K562 (cell line): ENCODE results near the gene CHST14. TPM values are rescaled to one million over a fixed set of nuclear protein-coding genes. Genes with fewer than 3 reads are reported as not detected.

Source experiments
- ATAC-seq: fragments of 200-7000 bp; cut with Tn5 transposase; 3 replicates; pipeline ENCODE4 v1.9.1; 2020; ENCODE audit warnings: moderate library complexity
- BruUV-seq: library from RNA; stranded (reverse); fragments of 400-500 nt; replicated peaks from 2 replicates; lab custom pipeline; 2021; lab: Mats Ljungman, UMichigan
- CTCF ChIA-PET: fragments of 300-600 bp; formaldehyde crosslinking; extraction: SDS; loops from one replicate; lab custom pipeline; 2021; ENCODE audit warnings: low intra/inter-chr PET ratio; lab: Yijun Ruan, JAX
- POLR2A ChIA-PET: fragments of 300-600, 350-650 bp; sonication (Branson Sonifier 250); formaldehyde crosslinking; extraction: SDS; loops from one replicate; lab custom pipeline; 2021; ENCODE audit warnings: antibody characterized with exemption, inconsistent platforms; lab: Yijun Ruan, JAX
- DNase-seq, 4 experiments: peaks; one replicate each; pipeline versions ENCODE4 v3.0.0 to v3.0.0-alpha.2; 2011 to 2018; ENCODE audit warnings: low spot score in 3 of 4, mixed read lengths in 3 of 4; ENCODE audit errors: extremely low read depth in 1 of 4
- FAIRE-seq: peaks from 2 replicates; lab custom pipeline; 2011; peaks lifted over from hg19 to GRCh38; lab: Jason Lieb, UNC
- H2AFZ ChIP-seq: 2 replicates; pipeline ENCODE4 v1.6.0; 2011; ENCODE audit warnings: low read depth, low read length, control low read depth, inconsistent platforms
- H3K27ac ChIP-seq: fragments of 200-600 bp; 3 replicates; pipeline ENCODE4 v1.8.0; 2011; ENCODE audit warnings: low read depth, mild to moderate bottlenecking, control low read depth, inconsistent platforms, low read length, moderate library complexity, mixed read lengths; ENCODE audit errors: extremely low read depth
- H3K27me3 ChIP-seq, 2 experiments: fragments of 300-600 bp in 1 of 2; 2 replicates in 1 of 2; 3 replicates in 1 of 2; pipeline versions ENCODE4 v1.6.0 to v1.8.0; 2011; ENCODE audit warnings: inconsistent platforms in 2 of 2, low read length in 2 of 2, mild to moderate bottlenecking in 1 of 2, mixed read lengths in 1 of 2, moderate library complexity in 1 of 2; ENCODE audit not compliant: control insufficient read depth in 2 of 2, insufficient read depth in 2 of 2
- H3K36me3 ChIP-seq: fragments of 300-600 bp; 3 replicates; pipeline ENCODE4 v1.8.0; 2011; ENCODE audit warnings: mild to moderate bottlenecking, low read length, inconsistent platforms; ENCODE audit not compliant: control insufficient read depth, insufficient read depth
- H3K4me1 ChIP-seq, 2 experiments: fragments of 200-600 bp in 1 of 2; replicated peaks in 1 of 2; 2 replicates in 1 of 2; 3 replicates in 1 of 2; pipeline versions ENCODE4 v1.5.1 to v1.8.0; 2011; ENCODE audit warnings: inconsistent platforms in 2 of 2, low read length in 2 of 2, mild to moderate bottlenecking in 1 of 2, mixed read lengths in 1 of 2, moderate library complexity in 1 of 2; ENCODE audit not compliant: control insufficient read depth in 2 of 2, insufficient read depth in 2 of 2
- H3K4me2 ChIP-seq: 2 replicates; pipeline ENCODE4 v1.6.1; 2011; ENCODE audit warnings: low read length, control low read depth, inconsistent platforms, mixed read lengths; ENCODE audit not compliant: insufficient read depth
- H3K4me3 ChIP-seq: fragments of 200-600 bp; sonication (generic), shearing (Covaris generic); 2 replicates; pipeline ENCODE4 v1.5.1; 2016; ENCODE audit warnings: control low read depth, inconsistent platforms
- H3K79me2 ChIP-seq: fragments of 200-600 bp; 3 replicates; pipeline ENCODE4 v1.8.0; 2011; ENCODE audit warnings: low read length, inconsistent platforms; ENCODE audit not compliant: control insufficient read depth, insufficient read depth
- H3K9ac ChIP-seq, 2 experiments: 2 replicates each; pipeline versions ENCODE4 v1.6.0 to v1.6.1; 2011; ENCODE audit warnings: low read depth in 2 of 2, low read length in 2 of 2, control low read depth in 1 of 2, inconsistent platforms in 1 of 2, mild to moderate bottlenecking in 1 of 2, mixed read lengths in 1 of 2; ENCODE audit not compliant: insufficient read depth in 1 of 2
- H3K9me1 ChIP-seq: one replicate; pipeline ENCODE4 v1.6.0; 2011; ENCODE audit warnings: inconsistent platforms, mild to moderate bottlenecking, low read length, moderate library complexity; ENCODE audit not compliant: control insufficient read depth, insufficient read depth
- H3K9me3 ChIP-seq: replicated peaks from 2 replicates; pipeline ENCODE4 v1.5.1; 2011; ENCODE audit warnings: low read depth, low read length, inconsistent platforms; ENCODE audit not compliant: control insufficient read depth, insufficient read depth
- H4K20me1 ChIP-seq: replicated peaks from 2 replicates; pipeline ENCODE4 v1.6.1; 2011; ENCODE audit warnings: low read length, inconsistent platforms, mixed read lengths; ENCODE audit not compliant: control insufficient read depth, insufficient read depth
- EHMT2 ChIP-seq: fragments of 450-650 bp; IDR thresholded peaks from 2 replicates; pipeline ENCODE4 v1.6.1; 2018; ENCODE audit warnings: antibody characterized with exemption
- ESRRA ChIP-seq: fragments of 450-650 bp; IDR thresholded peaks from 2 replicates; pipeline ENCODE4 v1.6.1; 2014; ENCODE audit warnings: low read depth, mild to moderate bottlenecking, moderate library complexity, borderline replicate concordance
- NR0B1 ChIP-seq: fragments of 450-650 bp; IDR thresholded peaks from one replicate; pipeline ENCODE4 v1.6.1; 2018; ENCODE audit warnings: mild to moderate bottlenecking, moderate library complexity; ENCODE audit not compliant: partially characterized antibody
- TARDBP ChIP-seq: fragments of 450-650 bp; IDR thresholded peaks from 2 replicates; pipeline ENCODE4 v1.6.1; 2016
- WGBS: fragments of 100-300 bp; shearing (Covaris generic); methylation state at CpG from one replicate; pipeline ENCODE4 v1.1.6; 2016; ENCODE audit warnings: low coverage, mixed read lengths; ENCODE audit not compliant: insufficient coverage; ENCODE audit errors: missing lambda C conversion rate; 5-methylcytosine and 5-hydroxymethylcytosine counted together
- in situ Hi-C: fragments of 300-500 bp; cut with MboI; formaldehyde crosslinking; loops from 4 replicates; pipeline ENCODE4 v1.15.0; 2018; ENCODE audit warnings: inconsistent platforms, mixed read lengths
- intact Hi-C: fragments of 100-400 bp; cut with micrococcal nuclease; formaldehyde crosslinking; loops from 2 replicates; pipeline ENCODE4 v1.14.2; 2022
- polyA plus RNA-seq, 8 experiments: library from polyadenylated mRNA; depleted of rRNA in 4 of 8; stranded (reverse) in 5 of 8; unstranded in 3 of 8; fragments of >200 nt; fragmentation: Nextera tagmentation in 2 of 8; fragmentation: Illumina TruSeq in 1 of 8; extraction: Ambion mirVana in 2 of 8; extraction: Trizol in 1 of 8; gene quantifications; 2 replicates each; pipeline versions ENCODE4 v1.2.1 to v1.2.3, GENCODE V29; 2011 to 2014; ENCODE audit warnings: inconsistent platforms in 1 of 8, missing spikeins in 1 of 8
- total RNA-seq, 7 experiments: library from RNA; depleted of rRNA in 6 of 7; stranded (reverse); fragments of >200 nt in 6 of 7; fragmentation: Illumina TruSeq in 2 of 7; extraction: Trizol in 2 of 7; gene quantifications; 2 replicates each; pipeline versions ENCODE4 v1.2.1 to v1.2.3, GENCODE V29; 2011 to 2021; ENCODE audit warnings: low replicate concordance in 1 of 7

CHST14 gene
- total and polyA plus RNA-seq, 9 of the 15 experiments (the other 6 are each of a cell fraction or from before 2014, with no cell fraction given), result 1.6 to 12.1 (median 4.5) TPM

GRCh38 chr15:40459391-40460015, 11.3 kb upstream of the CHST14 start:
- no peak for ATAC-seq
- CTCF ChIA-PET, result no interaction called here
- TF ChIP-seq EHMT2, result no peak
- no peak for TF ChIP-seq TARDBP
- no peak for TF ChIP-seq NR0B1
- TF ChIP-seq ESRRA, result no peak
- TF ChIP-seq, all 486 proteins: peak for 0
- WGBS, result 98% methylated on average over 17 of the region's 19 CpGs
- H2AFZ ChIP-seq, result no peak overlapping the region
- H3K9me1 ChIP-seq, result peaks cover 11% of the 10 kb centered on the region
- H4K20me1 ChIP-seq, result peaks cover 46% of the 10 kb centered on the region
- FAIRE-seq, result no peak
- POLR2A ChIA-PET, result interaction anchor here (1.1 to 1.2 kb wide), 2 partner anchors 9 to 11 kb away, joined by 3 to 9 read pairs; partner anchors contain the start of gene CHST14
- no peak overlapping the region for H3K27ac ChIP-seq
- DNase-seq, result no peak
- no peak overlapping the region for H3K9ac ChIP-seq
- intact Hi-C loops, result no loop called here
- H3K4me3 ChIP-seq, result no peak overlapping the region
- no peak overlapping the region for H3K4me2 ChIP-seq
- BruUV-seq, result no TSS peak
- H3K9me3 ChIP-seq, result no peaks in the 10 kb centered on the region
- peaks cover 63% of the 10 kb centered on the region; the same call in 2 of the 3 replicates for H3K36me3 ChIP-seq
- no peaks in the 10 kb centered on the region for H3K27me3 ChIP-seq
- H3K79me2 ChIP-seq, result peaks cover 46% of the 10 kb centered on the region
- H3K4me1 ChIP-seq, result peaks cover 11 to 26% of the 10 kb centered on the region in 2 experiments
- in situ Hi-C loops, result no loop called here
